Liver (tissue), 9 donors: ENCODE data around the gene ESRP2. TPM values are rescaled to one million over a fixed set of nuclear protein-coding genes. Genes with fewer than 3 reads are reported as not detected.

Experiments used
- DNase-seq: peaks from one replicate; pipeline ENCODE4 v3.0.0-alpha.2; 2017; ENCODE audit warnings: low spot score
- H3K27ac ChIP-seq, 2 donors: one replicate each; pipeline ENCODE4 v1.7.0; 2013; ENCODE audit warnings: inconsistent platforms in 2 of 2, low read length in 2 of 2, control low read depth in 1 of 2, low read depth in 1 of 2, mild to moderate bottlenecking in 1 of 2
- H3K27me3 ChIP-seq, 4 donors: one replicate each; pipeline versions ENCODE4 v1.6.1 to v1.7.0; 2013; ENCODE audit warnings: low read length in 3 of 4, inconsistent platforms in 1 of 4, mild to moderate bottlenecking in 1 of 4, moderate library complexity in 1 of 4; ENCODE audit not compliant: control insufficient read depth in 4 of 4, insufficient read depth in 4 of 4
- H3K36me3 ChIP-seq, 4 donors: one replicate each; pipeline versions ENCODE4 v1.6.1 to v1.7.0; 2013; ENCODE audit warnings: low read length in 3 of 4, mild to moderate bottlenecking in 3 of 4, low read depth in 1 of 4, moderate library complexity in 1 of 4; ENCODE audit not compliant: control insufficient read depth in 4 of 4, insufficient read depth in 3 of 4
- H3K4me1 ChIP-seq, 4 donors: one replicate each; pipeline versions ENCODE4 v1.6.1 to v1.7.0; 2013; ENCODE audit warnings: low read length in 3 of 4, mild to moderate bottlenecking in 3 of 4, moderate library complexity in 1 of 4; ENCODE audit not compliant: control insufficient read depth in 4 of 4, insufficient read depth in 4 of 4
- H3K4me3 ChIP-seq, 3 donors: one replicate each; pipeline versions ENCODE4 v1.6.1 to v1.7.0; 2013; ENCODE audit warnings: low read length in 3 of 3, control low read depth in 1 of 3, low read depth in 1 of 3, mild to moderate bottlenecking in 1 of 3
- H3K9ac ChIP-seq, 2 donors: one replicate each; pipeline ENCODE4 v1.7.0; 2013; ENCODE audit warnings: low read length in 2 of 2, mild to moderate bottlenecking in 2 of 2, moderate library complexity in 2 of 2, control low read depth in 1 of 2, low read depth in 1 of 2
- H3K9me3 ChIP-seq, 4 donors: one replicate each; pipeline versions ENCODE4 v1.6.1 to v1.7.0; 2013; ENCODE audit warnings: low read length in 3 of 4; ENCODE audit not compliant: control insufficient read depth in 4 of 4
- EGR1 ChIP-seq, 2 donors: IDR thresholded peaks; 2 replicates each; pipeline ENCODE4 v1.6.1; 2016 to 2018; ENCODE audit warnings: antibody characterized with exemption in 2 of 2, low read depth in 2 of 2
- FOXA1 ChIP-seq: IDR thresholded peaks from 2 replicates; pipeline ENCODE4 v1.6.1; 2016; ENCODE audit warnings: antibody characterized with exemption
- FOXA2 ChIP-seq: IDR thresholded peaks from 2 replicates; pipeline ENCODE4 v1.6.1; 2016; ENCODE audit warnings: antibody characterized with exemption
- GABPA ChIP-seq, 2 donors: IDR thresholded peaks in 1 of 2; conservative IDR thresholded peaks in 1 of 2; 2 replicates each; pipeline ENCODE4 v1.6.1; 2016; ENCODE audit warnings: antibody characterized with exemption in 2 of 2, mild to moderate bottlenecking in 1 of 2, moderate library complexity in 1 of 2
- HNF4A ChIP-seq, 2 donors: conservative IDR thresholded peaks; 2 replicates each; pipeline ENCODE4 v1.6.1; 2016; ENCODE audit warnings: antibody characterized with exemption in 2 of 2, mild to moderate bottlenecking in 2 of 2
- HNF4G ChIP-seq: IDR thresholded peaks from 2 replicates; pipeline ENCODE4 v1.6.1; 2016; ENCODE audit warnings: antibody characterized with exemption
- JUND ChIP-seq, 2 donors: IDR thresholded peaks; 2 replicates each; pipeline ENCODE4 v1.6.1; 2016; ENCODE audit warnings: antibody characterized with exemption in 2 of 2
- NR2F2 ChIP-seq: IDR thresholded peaks from 2 replicates; pipeline ENCODE4 v1.6.1; 2016; ENCODE audit warnings: antibody characterized with exemption
- RAD21 ChIP-seq, 2 donors: IDR thresholded peaks; 2 replicates each; pipeline ENCODE4 v1.6.1; 2016; ENCODE audit warnings: antibody characterized with exemption in 2 of 2, mild to moderate bottlenecking in 2 of 2
- RXRA ChIP-seq, 2 donors: IDR thresholded peaks; 2 replicates each; pipeline ENCODE4 v1.6.1; 2017 to 2018; ENCODE audit warnings: antibody characterized with exemption in 2 of 2, mild to moderate bottlenecking in 1 of 2
- SP1 ChIP-seq: IDR thresholded peaks from 2 replicates; pipeline ENCODE4 v1.6.1; 2018; ENCODE audit warnings: antibody characterized with exemption, mild to moderate bottlenecking
- TAF1 ChIP-seq: conservative IDR thresholded peaks from 2 replicates; pipeline ENCODE4 v1.6.1; 2016; ENCODE audit warnings: antibody characterized with exemption, mild to moderate bottlenecking
- YY1 ChIP-seq: IDR thresholded peaks from 2 replicates; pipeline ENCODE4 v1.6.1; 2016; ENCODE audit warnings: antibody characterized with exemption, mild to moderate bottlenecking
- WGBS: extraction: QIAGEN DNeasy Blood & Tissue Kit; methylation state at CpG from one replicate; pipeline ENCODE4 v1.1.7; 2013; 5-methylcytosine and 5-hydroxymethylcytosine counted together
- polyA plus RNA-seq, 2 donors: library from polyadenylated mRNA; stranded (reverse) in 1 of 2; unstranded in 1 of 2; fragments of 200-250 nt in 1 of 2; fragments of >200 nt in 1 of 2; fragmentation: Nextera tagmentation in 1 of 2; extraction: Ambion mirVana in 1 of 2; gene quantifications; one replicate each; pipeline versions ENCODE4 v1.2.1 to v1.2.3, GENCODE V29; 2013 to 2015
- total RNA-seq, 2 donors: library from RNA; depleted of rRNA; stranded (reverse); fragments of >200 nt; gene quantifications; one replicate each; pipeline ENCODE4 v1.2.3, GENCODE V29; 2014
- TF ChIP-seq, protein P1 (sequence below): IDR thresholded peaks from 2 replicates; pipeline ENCODE4 v1.6.1; 2016; ENCODE audit warnings: antibody characterized with exemption
- TF ChIP-seq, protein P2 (sequence below): IDR thresholded peaks from 2 replicates; pipeline ENCODE4 v1.6.1; 2016; ENCODE audit warnings: antibody characterized with exemption
- TF ChIP-seq, protein P3 (sequence below): fragments of 150-350 bp; IDR thresholded peaks from 2 replicates; pipeline ENCODE4 v1.5.1; 2017; ENCODE audit warnings: improper control_type of control experiment, low read depth, low read length; ENCODE audit not compliant: missing input control
- TF ChIP-seq, protein P4 (sequence below): IDR thresholded peaks from 2 replicates; pipeline ENCODE4 v1.6.1; 2016; ENCODE audit warnings: antibody characterized with exemption, mild to moderate bottlenecking
- TF ChIP-seq, protein P5 (sequence below): IDR thresholded peaks from 2 replicates; pipeline ENCODE4 v1.6.1; 2016; ENCODE audit warnings: antibody characterized with exemption
- donor health status: healthy.
- donor health status: healthy.
- donor health status: healthy.
- donor health status: healthy.
- donor health status: healthy.

The ESRP2 gene
- total and polyA plus RNA-seq, 4 donors, result 21.0 to 84.8 (median 45.7) TPM

DNA sequence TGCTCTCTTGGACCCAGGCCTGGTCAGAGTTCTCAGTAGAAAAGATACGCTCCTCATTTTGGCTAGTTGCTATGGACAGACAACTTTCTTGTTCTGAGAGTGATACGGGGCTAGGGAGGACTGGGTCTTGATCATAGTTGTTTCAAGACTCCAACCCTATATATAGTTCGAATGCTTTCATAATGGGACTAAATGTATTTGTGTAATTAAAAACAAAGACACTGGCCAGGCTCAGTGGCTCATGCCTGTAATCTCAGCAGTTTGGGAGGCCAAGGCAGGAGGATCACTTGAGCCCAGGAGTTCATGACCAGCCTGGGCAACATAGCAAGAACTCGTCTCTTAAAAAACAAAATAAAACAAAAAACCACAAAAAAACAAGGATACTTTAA lies 46.1 kb upstream of the ESRP2 start:
- WGBS, result 92% methylated on average over 4 of the region's 4 CpGs
- Histone ChIP-seq H3K4me3 (no peak overlapping the region), H3K9ac (no peak overlapping the region), H3K9me3 (no peaks in the 10 kb centered on the region), H3K27ac (no peak overlapping the region), H3K27me3 (no peaks in the 10 kb centered on the region), H3K36me3 (no peaks in the 10 kb centered on the region), H3K4me1 (peaks cover 0 to 3% (median 0%) of the 10 kb centered on the region in 4 donors)
- no peak for DNase-seq
- TF ChIP-seq, protein P1, sequence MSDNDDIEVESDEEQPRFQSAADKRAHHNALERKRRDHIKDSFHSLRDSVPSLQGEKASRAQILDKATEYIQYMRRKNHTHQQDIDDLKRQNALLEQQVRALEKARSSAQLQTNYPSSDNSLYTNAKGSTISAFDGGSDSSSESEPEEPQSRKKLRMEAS, result no peak
- TF ChIP-seq FOXA1 (no peak), EGR1 (IDR thresholded peaks at IDR 0.05; ENCODE audit: low read depth in 2 of 2) (no peak), JUND (IDR thresholded peaks at IDR 0.05) (no peak), TAF1 (no peak), GABPA (IDR thresholded peaks at IDR 0.05 in 1 of 2, conservative IDR thresholded peaks at IDR 0.05 in 1 of 2) (no peak), SP1 (no peak), HNF4G (no peak), HNF4A (conservative IDR thresholded peaks at IDR 0.05) (no peak), RXRA (IDR thresholded peaks at IDR 0.05) (no peak), RAD21 (IDR thresholded peaks at IDR 0.05) (no peak), NR2F2 (no peak), YY1 (no peak), FOXA2 (no peak)
- TF ChIP-seq, protein P2, sequence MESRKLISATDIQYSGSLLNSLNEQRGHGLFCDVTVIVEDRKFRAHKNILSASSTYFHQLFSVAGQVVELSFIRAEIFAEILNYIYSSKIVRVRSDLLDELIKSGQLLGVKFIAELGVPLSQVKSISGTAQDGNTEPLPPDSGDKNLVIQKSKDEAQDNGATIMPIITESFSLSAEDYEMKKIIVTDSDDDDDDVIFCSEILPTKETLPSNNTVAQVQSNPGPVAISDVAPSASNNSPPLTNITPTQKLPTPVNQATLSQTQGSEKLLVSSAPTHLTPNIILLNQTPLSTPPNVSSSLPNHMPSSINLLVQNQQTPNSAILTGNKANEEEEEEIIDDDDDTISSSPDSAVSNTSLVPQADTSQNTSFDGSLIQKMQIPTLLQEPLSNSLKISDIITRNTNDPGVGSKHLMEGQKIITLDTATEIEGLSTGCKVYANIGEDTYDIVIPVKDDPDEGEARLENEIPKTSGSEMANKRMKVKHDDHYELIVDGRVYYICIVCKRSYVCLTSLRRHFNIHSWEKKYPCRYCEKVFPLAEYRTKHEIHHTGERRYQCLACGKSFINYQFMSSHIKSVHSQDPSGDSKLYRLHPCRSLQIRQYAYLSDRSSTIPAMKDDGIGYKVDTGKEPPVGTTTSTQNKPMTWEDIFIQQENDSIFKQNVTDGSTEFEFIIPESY, result no peak
- TF ChIP-seq, protein P3, sequence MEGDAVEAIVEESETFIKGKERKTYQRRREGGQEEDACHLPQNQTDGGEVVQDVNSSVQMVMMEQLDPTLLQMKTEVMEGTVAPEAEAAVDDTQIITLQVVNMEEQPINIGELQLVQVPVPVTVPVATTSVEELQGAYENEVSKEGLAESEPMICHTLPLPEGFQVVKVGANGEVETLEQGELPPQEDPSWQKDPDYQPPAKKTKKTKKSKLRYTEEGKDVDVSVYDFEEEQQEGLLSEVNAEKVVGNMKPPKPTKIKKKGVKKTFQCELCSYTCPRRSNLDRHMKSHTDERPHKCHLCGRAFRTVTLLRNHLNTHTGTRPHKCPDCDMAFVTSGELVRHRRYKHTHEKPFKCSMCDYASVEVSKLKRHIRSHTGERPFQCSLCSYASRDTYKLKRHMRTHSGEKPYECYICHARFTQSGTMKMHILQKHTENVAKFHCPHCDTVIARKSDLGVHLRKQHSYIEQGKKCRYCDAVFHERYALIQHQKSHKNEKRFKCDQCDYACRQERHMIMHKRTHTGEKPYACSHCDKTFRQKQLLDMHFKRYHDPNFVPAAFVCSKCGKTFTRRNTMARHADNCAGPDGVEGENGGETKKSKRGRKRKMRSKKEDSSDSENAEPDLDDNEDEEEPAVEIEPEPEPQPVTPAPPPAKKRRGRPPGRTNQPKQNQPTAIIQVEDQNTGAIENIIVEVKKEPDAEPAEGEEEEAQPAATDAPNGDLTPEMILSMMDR, result no peak
- TF ChIP-seq, protein P4, sequence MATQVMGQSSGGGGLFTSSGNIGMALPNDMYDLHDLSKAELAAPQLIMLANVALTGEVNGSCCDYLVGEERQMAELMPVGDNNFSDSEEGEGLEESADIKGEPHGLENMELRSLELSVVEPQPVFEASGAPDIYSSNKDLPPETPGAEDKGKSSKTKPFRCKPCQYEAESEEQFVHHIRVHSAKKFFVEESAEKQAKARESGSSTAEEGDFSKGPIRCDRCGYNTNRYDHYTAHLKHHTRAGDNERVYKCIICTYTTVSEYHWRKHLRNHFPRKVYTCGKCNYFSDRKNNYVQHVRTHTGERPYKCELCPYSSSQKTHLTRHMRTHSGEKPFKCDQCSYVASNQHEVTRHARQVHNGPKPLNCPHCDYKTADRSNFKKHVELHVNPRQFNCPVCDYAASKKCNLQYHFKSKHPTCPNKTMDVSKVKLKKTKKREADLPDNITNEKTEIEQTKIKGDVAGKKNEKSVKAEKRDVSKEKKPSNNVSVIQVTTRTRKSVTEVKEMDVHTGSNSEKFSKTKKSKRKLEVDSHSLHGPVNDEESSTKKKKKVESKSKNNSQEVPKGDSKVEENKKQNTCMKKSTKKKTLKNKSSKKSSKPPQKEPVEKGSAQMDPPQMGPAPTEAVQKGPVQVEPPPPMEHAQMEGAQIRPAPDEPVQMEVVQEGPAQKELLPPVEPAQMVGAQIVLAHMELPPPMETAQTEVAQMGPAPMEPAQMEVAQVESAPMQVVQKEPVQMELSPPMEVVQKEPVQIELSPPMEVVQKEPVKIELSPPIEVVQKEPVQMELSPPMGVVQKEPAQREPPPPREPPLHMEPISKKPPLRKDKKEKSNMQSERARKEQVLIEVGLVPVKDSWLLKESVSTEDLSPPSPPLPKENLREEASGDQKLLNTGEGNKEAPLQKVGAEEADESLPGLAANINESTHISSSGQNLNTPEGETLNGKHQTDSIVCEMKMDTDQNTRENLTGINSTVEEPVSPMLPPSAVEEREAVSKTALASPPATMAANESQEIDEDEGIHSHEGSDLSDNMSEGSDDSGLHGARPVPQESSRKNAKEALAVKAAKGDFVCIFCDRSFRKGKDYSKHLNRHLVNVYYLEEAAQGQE, result no peak
- TF ChIP-seq, protein P5, sequence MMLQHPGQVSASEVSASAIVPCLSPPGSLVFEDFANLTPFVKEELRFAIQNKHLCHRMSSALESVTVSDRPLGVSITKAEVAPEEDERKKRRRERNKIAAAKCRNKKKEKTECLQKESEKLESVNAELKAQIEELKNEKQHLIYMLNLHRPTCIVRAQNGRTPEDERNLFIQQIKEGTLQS, result no peak
